B cell (primary cell): ENCODE results near the gene LCORL. TPM values are rescaled to one million over a fixed set of nuclear protein-coding genes. Genes with fewer than 3 reads are reported as not detected.

Experiments used
- ATAC-seq: fragments of 200-7000 bp; cut with Tn5 transposase; one replicate; pipeline ENCODE4 v1.10.0; 2021; ENCODE audit warnings: low read depth, mild to moderate bottlenecking, moderate number of reproducible peaks, moderate library complexity
- CTCF ChIA-PET: fragments of 350-600 bp; sonication (Branson Sonifier 250); formaldehyde crosslinking; loops from one replicate; lab custom pipeline; 2021; ENCODE audit warnings: antibody characterized with exemption, inconsistent platforms; lab: Charles Lee
- POLR2A ChIA-PET: fragments of 350-600 bp; sonication (Branson Sonifier 250); formaldehyde crosslinking; loops from one replicate; lab custom pipeline; 2021; ENCODE audit warnings: antibody characterized with exemption; lab: Charles Lee
- DNase-seq: peaks from one replicate; pipeline ENCODE4 v3.0.0; 2013
- H2AFZ ChIP-seq: 2 replicates; pipeline ENCODE4 v1.6.1; 2012; ENCODE audit warnings: mild to moderate bottlenecking, low read depth, low read length; ENCODE audit not compliant: insufficient read depth, poor library complexity, severe bottlenecking
- H3K27ac ChIP-seq, 2 donors: 1 replicate in 1 of 2; 2 replicates in 1 of 2; pipeline ENCODE4 v1.5.1; 2012 to 2013; ENCODE audit warnings: low read length in 2 of 2, mild to moderate bottlenecking in 2 of 2, moderate library complexity in 1 of 2
- H3K27me3 ChIP-seq, 4 experiments: fragments of 200-600 bp in 1 of 4; sonication (generic) in 1 of 4; replicated peaks in 1 of 4; 1 replicate in 2 of 4; 2 replicates in 2 of 4; pipeline versions ENCODE4 v1.6.1 to v1.7.0; 2013 to 2016; ENCODE audit warnings: low read length in 3 of 4, mild to moderate bottlenecking in 2 of 4, mixed read lengths in 1 of 4, moderate library complexity in 1 of 4; ENCODE audit not compliant: insufficient read depth in 4 of 4, control insufficient read depth in 3 of 4; ENCODE audit errors: control extremely low read depth in 1 of 4
- H3K36me3 ChIP-seq, 2 experiments: replicated peaks in 1 of 2; 1 replicate in 1 of 2; 2 replicates in 1 of 2; pipeline versions ENCODE4 v1.6.1 to v1.7.1; 2013; ENCODE audit warnings: low read length in 1 of 2; ENCODE audit not compliant: insufficient read depth in 2 of 2, control insufficient read depth in 1 of 2; ENCODE audit errors: control extremely low read depth in 1 of 2, extremely low read depth in 1 of 2
- H3K4me1 ChIP-seq, 2 donors: fragments of 200-600 bp in 1 of 2; sonication (generic) in 1 of 2; 1 replicate in 1 of 2; 2 replicates in 1 of 2; pipeline versions ENCODE4 v1.5.1 to v1.6.1; 2013 to 2017; ENCODE audit warnings: low read length in 2 of 2; ENCODE audit not compliant: control insufficient read depth in 2 of 2, insufficient read depth in 2 of 2
- H3K4me2 ChIP-seq: replicated peaks from 2 replicates; pipeline ENCODE3; 2012; ENCODE audit warnings: mild to moderate bottlenecking, low read depth, low read length; ENCODE audit not compliant: poor library complexity, severe bottlenecking
- H3K4me3 ChIP-seq, 5 experiments: fragments of 200-600 bp in 1 of 5; sonication (generic) in 1 of 5; 1 replicate in 3 of 5; 2 replicates in 2 of 5; pipeline versions ENCODE4 v1.5.1 to v1.7.0; 2011 to 2016; ENCODE audit warnings: low read length in 4 of 5, mild to moderate bottlenecking in 4 of 5, low read depth in 2 of 5, control low read depth in 1 of 5, moderate library complexity in 1 of 5; ENCODE audit not compliant: insufficient read depth in 1 of 5; ENCODE audit errors: control extremely low read depth in 1 of 5, extremely low read depth in 1 of 5
- H3K79me2 ChIP-seq: fragments of 200-600 bp; sonication (generic); one replicate; pipeline ENCODE4 v1.6.0; 2016; ENCODE audit warnings: low read length; ENCODE audit not compliant: control insufficient read depth, insufficient read depth
- H3K9ac ChIP-seq: fragments of 200-600 bp; sonication (generic); 2 replicates; pipeline ENCODE4 v1.6.1; 2017; ENCODE audit warnings: mild to moderate bottlenecking, low read length, moderate library complexity
- H3K9me3 ChIP-seq, 3 donors: one replicate each; pipeline versions ENCODE4 v1.6.1 to v1.7.1; 2013; ENCODE audit warnings: low read length in 2 of 3; ENCODE audit not compliant: control insufficient read depth in 2 of 3, insufficient read depth in 1 of 3; ENCODE audit errors: control extremely low read depth in 1 of 3
- H4K20me1 ChIP-seq: 2 replicates; pipeline ENCODE4 v1.6.0; 2012; ENCODE audit warnings: mild to moderate bottlenecking, low read length; ENCODE audit not compliant: insufficient read depth, control insufficient read depth, poor library complexity, severe bottlenecking
- H3K27ac Mint-ChIP-seq: one replicate; pipeline ENCODE4 v1.8.0; 2021; ENCODE audit warnings: mixed read lengths
- H3K27me3 Mint-ChIP-seq: one replicate; pipeline ENCODE4 v1.8.0; 2021; ENCODE audit warnings: mixed read lengths
- H3K4me1 Mint-ChIP-seq: one replicate; pipeline ENCODE4 v1.8.0; 2021; ENCODE audit warnings: mixed read lengths
- H3K4me3 Mint-ChIP-seq: one replicate; pipeline ENCODE4 v1.8.0; 2021; ENCODE audit warnings: mixed read lengths
- H3K9me3 Mint-ChIP-seq: one replicate; pipeline ENCODE4 v1.8.0; 2022; ENCODE audit warnings: mixed read lengths; ENCODE audit not compliant: insufficient read depth
- CTCF ChIP-seq: fragments of 200-600 bp; IDR thresholded peaks from one replicate; pipeline ENCODE4 v1.8.0; 2022; ENCODE audit warnings: antibody characterized with exemption, mild to moderate bottlenecking
- EZH2 ChIP-seq: IDR thresholded peaks from 2 replicates; pipeline ENCODE4 v1.6.1; 2012; ENCODE audit warnings: borderline replicate concordance, low read depth, mild to moderate bottlenecking, moderate library complexity, low read length; ENCODE audit not compliant: insufficient read depth, poor library complexity, severe bottlenecking
- WGBS: methylation state at CpG from one replicate; pipeline ENCODE4 v1.1.5; 2013; ENCODE audit warnings: missing lambda C conversion rate; ENCODE audit not compliant: insufficient coverage; 5-methylcytosine and 5-hydroxymethylcytosine counted together
- intact Hi-C: fragments of 100-400 bp; cut with micrococcal nuclease; formaldehyde crosslinking; loops from one replicate; pipeline ENCODE4 v1.10.0; 2022
- polyA plus RNA-seq: library from polyadenylated mRNA; depleted of rRNA; stranded (reverse); fragments of >200 nt; gene quantifications from 2 replicates; pipeline ENCODE4 v1.2.3, GENCODE V29; 2012
- total RNA-seq, 2 donors: library from RNA; stranded (reverse); fragments of 120-200 nt in 1 of 2; gene quantifications; 1 replicate in 1 of 2; 2 replicates in 1 of 2; pipeline versions ENCODE4 v1.2.3 to v1.2.4, GENCODE V29; 2013 to 2022

Gene LCORL
- total and polyA plus RNA-seq, 2 donors (not counting 1 experiment from before 2014, with no cell fraction given) = 1.2 to 31.3 TPM

- ATAC-seq (no peak), DNase-seq (no peak)
- H3K4me1 ChIP-seq = no peaks in the 10 kb centered on the region
- POLR2A ChIA-PET = no interaction called here
- H3K9me3 ChIP-seq = peaks cover 0 to 3% (median 0%) of the 10 kb centered on the region in 3 donors
- H4K20me1 ChIP-seq = no peaks in the 10 kb centered on the region
- Mint-ChIP-seq H3K9me3 (no peaks in the 10 kb centered on the region), H3K4me1 (no peaks in the 10 kb centered on the region), H3K27ac (no peak overlapping the region), H3K27me3 (no peaks in the 10 kb centered on the region), H3K4me3 (no peak overlapping the region)
- no peak overlapping the region for H3K27ac ChIP-seq
- H3K9ac ChIP-seq = no peak overlapping the region
- no peaks in the 10 kb centered on the region for H3K79me2 ChIP-seq
- TF ChIP-seq CTCF = no peak
- no peak for TF ChIP-seq EZH2
- H3K27me3 ChIP-seq = no peaks in the 10 kb centered on the region
- peaks cover 7 to 20% of the 10 kb centered on the region in 2 experiments for H3K36me3 ChIP-seq
- H3K4me2 ChIP-seq = no peak overlapping the region
- intact Hi-C loops = no loop called here
- H3K4me3 ChIP-seq = no peak overlapping the region
- H2AFZ ChIP-seq = no peak overlapping the region
- CTCF ChIA-PET = no interaction called here
- WGBS = no CpG with 5 or more reads among the region's 3 CpGs
Observed at GRCh38 chr4:17958181-17958580, 63.4 kb downstream of the LCORL start.

- no peaks in the 10 kb centered on the region for H3K27me3 ChIP-seq
- no peak overlapping the region for H3K27ac ChIP-seq
- Mint-ChIP-seq H3K27ac (no peak overlapping the region), H3K9me3 (no peaks in the 10 kb centered on the region), H3K27me3 (no peaks in the 10 kb centered on the region), H3K4me3 (no peak overlapping the region), H3K4me1 (no peaks in the 10 kb centered on the region)
- ATAC-seq = no peak
- ChIA-PET POLR2A (no interaction called here), CTCF (no interaction called here)
- intact Hi-C loops = no loop called here
- no peak overlapping the region for H3K4me2 ChIP-seq
- no peak overlapping the region for H2AFZ ChIP-seq
- H3K9ac ChIP-seq = no peak overlapping the region
- no CpG with 5 or more reads among the region's 1 CpG for WGBS
- no peak overlapping the region for H3K4me3 ChIP-seq
- peaks cover 8 to 23% of the 10 kb centered on the region in 2 experiments for H3K36me3 ChIP-seq
- TF ChIP-seq EZH2 = no peak
- no peak for TF ChIP-seq CTCF
- H3K9me3 ChIP-seq = peaks cover 0 to 3% (median 0%) of the 10 kb centered on the region in 3 donors
- H4K20me1 ChIP-seq = no peaks in the 10 kb centered on the region
- no peaks in the 10 kb centered on the region for H3K4me1 ChIP-seq
- no peak for DNase-seq
- no peaks in the 10 kb centered on the region for H3K79me2 ChIP-seq
Observed at GRCh38 chr4:17957688-17958087, 63.9 kb downstream of the LCORL start.
